Calu3 (cell line): Measurements from ENCODE around the gene CHMP1B. TPM values are rescaled to one million over a fixed set of nuclear protein-coding genes. Genes with fewer than 3 reads are reported as not detected.

Experiments
- BruUV-seq: library from RNA; stranded (reverse); fragments of 400-500 nt; replicated peaks from 2 replicates; lab custom pipeline; 2021; lab: Mats Ljungman, UMichigan
- CTCF ChIA-PET: fragments of 300-600 bp; sonication (Branson Sonifier 250); formaldehyde crosslinking; loops from one replicate; lab custom pipeline; 2022; ENCODE audit warnings: antibody characterized with exemption; lab: Charles Lee
- DNase-seq: peaks from one replicate; pipeline ENCODE4 v3.0.0; 2022
- H3K27ac Mint-ChIP-seq: one replicate; pipeline ENCODE4 v1.8.0; 2022; ENCODE audit warnings: mixed read lengths; ENCODE audit not compliant: unreplicated experiment
- H3K27me3 Mint-ChIP-seq: one replicate; pipeline ENCODE4 v1.8.0; 2022; ENCODE audit warnings: mixed read lengths; ENCODE audit not compliant: unreplicated experiment
- H3K36me3 Mint-ChIP-seq: one replicate; pipeline ENCODE4 v1.8.0; 2022; ENCODE audit warnings: mild to moderate bottlenecking, moderate library complexity, mixed read lengths; ENCODE audit not compliant: insufficient read depth, unreplicated experiment
- H3K4me1 Mint-ChIP-seq: one replicate; pipeline ENCODE4 v1.8.0; 2022; ENCODE audit warnings: mild to moderate bottlenecking, low read depth, mixed read lengths; ENCODE audit not compliant: unreplicated experiment
- H3K4me3 Mint-ChIP-seq: one replicate; pipeline ENCODE4 v1.8.0; 2022; ENCODE audit warnings: mild to moderate bottlenecking, low read depth, moderate library complexity, mixed read lengths; ENCODE audit not compliant: unreplicated experiment
- H3K9me3 Mint-ChIP-seq: one replicate; pipeline ENCODE4 v1.8.0; 2022; ENCODE audit warnings: low read depth, mixed read lengths; ENCODE audit not compliant: unreplicated experiment
- intact Hi-C: fragments of 100-400 bp; cut with micrococcal nuclease; formaldehyde crosslinking; loops from one replicate; pipeline ENCODE4 v1.10.0; 2022; ENCODE audit not compliant: unreplicated experiment
- total RNA-seq: library from RNA; stranded (reverse); gene quantifications from 2 replicates; pipeline ENCODE4 v1.2.3, GENCODE V29; 2022
- TF ChIP-seq, protein P1 (sequence below): fragments of 200-600 bp; IDR thresholded peaks from one replicate; pipeline ENCODE4 v1.8.0; 2022; ENCODE audit warnings: antibody characterized with exemption; ENCODE audit not compliant: unreplicated experiment

Gene CHMP1B
- total RNA-seq, 1 experiment from 2014 or later = 44.4 TPM

DNA sequence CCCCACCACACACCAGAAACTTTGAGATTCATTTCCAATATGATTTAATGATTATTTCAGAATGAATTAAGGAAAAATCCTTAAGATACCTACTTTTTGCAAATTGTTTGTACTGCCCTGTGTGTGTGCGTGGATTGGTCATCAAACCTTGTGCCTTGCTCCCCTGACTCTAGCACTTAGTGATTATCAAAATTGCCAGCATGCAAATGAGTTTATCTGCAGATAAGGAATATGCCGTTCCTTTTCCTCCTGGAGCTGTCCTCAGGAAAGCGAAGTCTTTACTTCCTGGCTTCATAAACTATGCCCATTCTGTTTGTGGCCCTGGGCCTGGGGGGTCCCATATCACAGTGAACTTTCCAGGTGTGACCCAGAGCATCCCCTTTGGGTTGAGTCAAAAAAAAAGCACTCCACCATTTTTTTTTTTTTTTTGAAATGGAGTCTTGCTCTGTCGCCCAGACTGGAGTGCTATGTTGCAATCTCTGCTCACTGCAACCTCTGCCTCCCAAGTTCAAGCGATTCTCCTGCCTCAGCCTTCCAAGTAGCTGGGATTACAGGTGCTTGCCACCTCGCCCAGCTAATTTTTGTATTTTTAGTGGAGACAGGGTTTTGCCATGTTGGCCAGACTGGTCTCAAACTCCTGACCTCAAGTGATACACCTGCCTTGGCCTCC lies 11.4 kb downstream of the CHMP1B start:
- H3K36me3 Mint-ChIP-seq = peaks cover 23% of the 10 kb centered on the region
- peaks cover 38% of the 10 kb centered on the region for H3K4me1 Mint-ChIP-seq
- BruUV-seq = no TSS peak
- intact Hi-C loops = no loop called here
- no peak for DNase-seq
- no peak overlapping the region for H3K27ac Mint-ChIP-seq
- TF ChIP-seq, protein P1, sequence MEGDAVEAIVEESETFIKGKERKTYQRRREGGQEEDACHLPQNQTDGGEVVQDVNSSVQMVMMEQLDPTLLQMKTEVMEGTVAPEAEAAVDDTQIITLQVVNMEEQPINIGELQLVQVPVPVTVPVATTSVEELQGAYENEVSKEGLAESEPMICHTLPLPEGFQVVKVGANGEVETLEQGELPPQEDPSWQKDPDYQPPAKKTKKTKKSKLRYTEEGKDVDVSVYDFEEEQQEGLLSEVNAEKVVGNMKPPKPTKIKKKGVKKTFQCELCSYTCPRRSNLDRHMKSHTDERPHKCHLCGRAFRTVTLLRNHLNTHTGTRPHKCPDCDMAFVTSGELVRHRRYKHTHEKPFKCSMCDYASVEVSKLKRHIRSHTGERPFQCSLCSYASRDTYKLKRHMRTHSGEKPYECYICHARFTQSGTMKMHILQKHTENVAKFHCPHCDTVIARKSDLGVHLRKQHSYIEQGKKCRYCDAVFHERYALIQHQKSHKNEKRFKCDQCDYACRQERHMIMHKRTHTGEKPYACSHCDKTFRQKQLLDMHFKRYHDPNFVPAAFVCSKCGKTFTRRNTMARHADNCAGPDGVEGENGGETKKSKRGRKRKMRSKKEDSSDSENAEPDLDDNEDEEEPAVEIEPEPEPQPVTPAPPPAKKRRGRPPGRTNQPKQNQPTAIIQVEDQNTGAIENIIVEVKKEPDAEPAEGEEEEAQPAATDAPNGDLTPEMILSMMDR = no peak
- no peak overlapping the region for H3K4me3 Mint-ChIP-seq
- peaks cover 13% of the 10 kb centered on the region for H3K27me3 Mint-ChIP-seq
- no peaks in the 10 kb centered on the region for H3K9me3 Mint-ChIP-seq
- CTCF ChIA-PET = interaction anchor here (0.6 to 0.7 kb wide), 3 partner anchors 68 to 758 kb away, joined by 3 read pairs; no protein-coding TSS in a partner anchor

DNA sequence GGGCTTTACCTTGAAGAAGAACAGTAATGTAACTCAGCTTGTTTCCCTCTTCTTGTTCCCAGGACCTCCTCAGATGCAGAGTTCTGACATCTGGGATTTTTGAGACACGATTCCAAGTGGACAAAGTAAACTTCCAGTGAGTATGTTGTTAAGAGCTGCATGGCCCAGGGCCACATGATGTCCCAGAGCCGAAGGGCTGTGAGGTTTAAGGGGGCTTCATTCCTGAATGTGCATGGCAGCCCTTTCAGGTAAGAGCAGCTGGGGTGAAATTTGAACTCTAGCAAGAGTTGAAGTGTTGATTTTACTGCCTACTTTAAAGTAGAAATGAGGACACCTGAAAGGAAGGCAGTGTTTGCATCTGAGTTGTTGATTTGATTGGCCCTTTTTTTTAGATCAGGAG lies 13.3 kb downstream of the CHMP1B start:
- no TSS peak for BruUV-seq
- H3K36me3 Mint-ChIP-seq = peaks cover 9% of the 10 kb centered on the region
- intact Hi-C loops = no loop called here
- no peak for DNase-seq
- TF ChIP-seq, protein P1 = no peak
- no peak overlapping the region for H3K27ac Mint-ChIP-seq
- peaks cover 20% of the 10 kb centered on the region for H3K4me1 Mint-ChIP-seq
- no peak overlapping the region for H3K4me3 Mint-ChIP-seq
- peaks cover 13% of the 10 kb centered on the region for H3K27me3 Mint-ChIP-seq
- CTCF ChIA-PET = interaction anchor here (0.5 kb wide), 1 partner anchor 117 kb away, joined by 4 read pairs; the partner anchor contains the start of gene IMPA2
- H3K9me3 Mint-ChIP-seq = no peaks in the 10 kb centered on the region

DNA sequence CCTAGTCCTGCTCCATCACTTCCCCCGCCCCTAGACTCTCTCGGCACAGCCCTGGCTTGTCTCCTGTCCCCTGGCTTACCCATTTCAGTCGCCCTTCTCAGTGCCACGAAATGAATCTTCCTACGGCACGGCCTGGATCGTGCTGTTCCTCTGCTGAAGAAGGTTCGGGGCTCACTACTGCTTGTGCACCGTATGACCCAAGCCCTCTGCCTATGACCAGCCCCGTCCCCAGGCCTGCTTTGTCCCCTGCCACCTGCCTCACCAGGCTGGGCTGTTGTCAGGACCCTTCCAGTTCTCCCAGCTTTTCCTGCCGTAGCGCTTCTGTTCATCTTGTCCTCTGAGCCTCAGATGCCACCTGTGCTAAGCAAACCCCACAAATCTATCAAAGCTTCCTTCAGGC lies 13.9 kb downstream of the CHMP1B start:
- DNase-seq = no peak
- Mint-ChIP-seq H3K36me3 (peaks cover 3% of the 10 kb centered on the region), H3K27ac (no peak overlapping the region), H3K27me3 (peaks cover 13% of the 10 kb centered on the region), H3K9me3 (no peaks in the 10 kb centered on the region), H3K4me1 (peaks cover 14% of the 10 kb centered on the region), H3K4me3 (no peak overlapping the region)
- CTCF ChIA-PET = interaction anchor here (0.7 kb wide), 1 partner anchor 18 kb away, joined by 3 read pairs; no protein-coding TSS in a partner anchor
- intact Hi-C loops = no loop called here
- TF ChIP-seq, protein P1 = no peak
- BruUV-seq = no TSS peak

DNA sequence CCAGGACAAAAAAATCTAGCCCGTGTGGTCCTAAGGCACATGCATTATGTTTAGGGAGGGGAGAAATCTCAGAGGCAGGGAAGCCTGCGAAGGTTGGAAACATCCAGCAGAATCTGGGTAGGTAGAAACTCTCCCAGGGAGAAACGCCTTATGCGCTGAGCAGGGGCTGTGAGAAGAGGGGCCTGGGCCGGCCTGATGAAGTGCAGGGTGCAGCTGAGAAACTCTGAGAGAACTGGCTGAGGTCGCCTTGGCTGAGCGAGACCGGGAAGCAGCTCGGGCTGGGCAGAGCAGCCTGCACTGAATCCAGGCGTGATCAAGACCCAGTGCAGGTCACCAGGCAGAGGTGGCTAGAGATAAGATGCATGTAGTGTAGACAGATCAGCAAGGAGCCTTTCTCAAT lies 15.1 kb downstream of the CHMP1B start:
- H3K36me3 Mint-ChIP-seq = no peaks in the 10 kb centered on the region
- H3K27me3 Mint-ChIP-seq = peaks cover 13% of the 10 kb centered on the region
- H3K4me3 Mint-ChIP-seq = no peak overlapping the region
- H3K4me1 Mint-ChIP-seq = peaks cover 9% of the 10 kb centered on the region
- BruUV-seq = no TSS peak
- TF ChIP-seq, protein P1 = no peak
- H3K9me3 Mint-ChIP-seq = no peaks in the 10 kb centered on the region
- CTCF ChIA-PET = interaction anchor here (0.8 kb wide), 1 partner anchor 133 kb away, joined by 6 read pairs; no protein-coding TSS in a partner anchor
- no peak overlapping the region for H3K27ac Mint-ChIP-seq
- intact Hi-C loops = no loop called here
- no peak for DNase-seq
